Mesodermal cell (in vitro differentiated cells): ENCODE results near the gene C18orf63.
A peak's percentile ranks its signal among the peaks of the same experiment; 100 is the strongest.

ENCODE experiments used
- H3K27ac ChIP-seq: 2 replicates; pipeline ENCODE4 v1.7.0; 2013; ENCODE audit warnings: mild to moderate bottlenecking, low read depth, low read length, moderate library complexity; ENCODE audit not compliant: severe bottlenecking
- H3K36me3 ChIP-seq: 2 replicates; pipeline ENCODE4 v1.7.1; 2013; ENCODE audit warnings: mild to moderate bottlenecking, low read length, moderate library complexity; ENCODE audit not compliant: control insufficient read depth, insufficient read depth
- H3K4me1 ChIP-seq: one replicate; pipeline ENCODE4 v1.7.1; 2013; ENCODE audit warnings: mild to moderate bottlenecking, low read length; ENCODE audit not compliant: insufficient read depth, control insufficient read depth, poor library complexity, severe bottlenecking
- H3K4me3 ChIP-seq: 2 replicates; pipeline ENCODE4 v1.7.0; 2013; ENCODE audit warnings: low read length, control low read depth, mild to moderate bottlenecking; ENCODE audit not compliant: insufficient read depth, poor library complexity, severe bottlenecking; ENCODE audit errors: extremely low read depth
- H3K9me3 ChIP-seq: 2 replicates; pipeline ENCODE4 v1.7.1; 2013; ENCODE audit warnings: mild to moderate bottlenecking, low read length, moderate library complexity; ENCODE audit not compliant: control insufficient read depth
- WGBS, 2 experiments: methylation state at CpG; one replicate each; pipeline ENCODE4 v1.1.5; 2013; ENCODE audit warnings: missing lambda C conversion rate in 2 of 2; ENCODE audit not compliant: insufficient coverage in 2 of 2; 5-methylcytosine and 5-hydroxymethylcytosine counted together

The C18orf63 gene

DNA sequence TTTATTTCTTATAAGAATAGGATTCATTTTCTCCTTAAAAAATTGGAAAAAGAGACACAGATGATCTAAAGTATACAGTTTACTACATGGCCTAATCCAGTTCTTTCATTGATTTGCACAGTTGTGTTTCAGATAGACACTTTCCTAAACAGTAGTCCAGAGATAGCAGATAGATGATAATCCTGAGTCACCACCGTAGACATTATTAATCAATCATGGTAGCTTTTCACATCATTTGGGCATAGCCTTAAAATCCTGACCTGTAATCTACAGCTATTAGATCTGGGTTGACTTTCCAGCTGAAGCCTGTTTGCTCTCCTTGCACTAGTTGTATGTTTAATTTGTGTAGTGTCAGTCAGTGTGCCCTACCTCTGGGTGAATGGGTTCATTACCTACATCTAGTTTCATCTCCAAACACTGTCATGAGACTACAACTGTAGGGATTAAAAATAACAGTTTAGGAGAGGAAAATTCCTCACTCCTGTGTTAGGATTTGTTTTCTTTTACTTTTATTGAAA lies 14.1 kb downstream of the C18orf63 start:
- Histone ChIP-seq H3K9me3 (no peaks in the 10 kb centered on the region), H3K4me1 (peaks cover 3% of the 10 kb centered on the region), H3K36me3 (no peaks in the 10 kb centered on the region), H3K4me3 (no peak overlapping the region), H3K27ac (no peak overlapping the region)
- WGBS, 2 experiments = 100% methylated on average over 1 of the region's 1 CpG; no CpG with 5 or more reads in 1 of the 2 experiments

DNA sequence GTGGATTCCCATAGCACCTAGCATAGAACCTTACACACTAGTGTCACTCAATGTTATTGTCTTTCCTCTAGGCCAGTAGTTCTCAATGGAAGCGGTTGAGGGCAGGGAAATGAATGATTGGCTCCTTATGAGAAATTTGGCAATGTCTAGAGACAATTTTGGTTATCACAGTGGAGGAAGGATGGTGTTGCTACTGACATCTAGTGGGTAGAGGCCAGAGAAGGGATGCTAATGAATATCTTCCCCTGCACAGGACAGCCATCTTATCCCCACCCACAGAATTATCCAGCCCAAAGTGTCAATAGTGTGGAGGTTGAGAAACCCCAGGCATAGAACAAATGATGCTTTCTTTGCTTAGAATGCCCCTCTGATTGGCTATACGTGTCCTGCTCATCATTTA lies 15.8 kb downstream of the C18orf63 start:
- no peak overlapping the region for H3K27ac ChIP-seq
- H3K9me3 ChIP-seq = no peaks in the 10 kb centered on the region
- no peaks in the 10 kb centered on the region for H3K4me1 ChIP-seq
- no peak overlapping the region for H3K4me3 ChIP-seq
- WGBS, 2 experiments = 69% methylated on average over 2 of the region's 2 CpGs; no CpG with 5 or more reads in 1 of the 2 experiments
- H3K36me3 ChIP-seq = no peaks in the 10 kb centered on the region

GRCh38 chr18:74333091-74333490 lies 17.5 kb downstream of the C18orf63 start:
- no peaks in the 10 kb centered on the region for H3K4me1 ChIP-seq
- no peaks in the 10 kb centered on the region for H3K36me3 ChIP-seq
- H3K4me3 ChIP-seq = no peak overlapping the region
- no CpG with 5 or more reads among the region's 1 CpG for WGBS, 2 experiments
- H3K27ac ChIP-seq = no peak overlapping the region
- H3K9me3 ChIP-seq = no peaks in the 10 kb centered on the region

- no peak overlapping the region for H3K4me3 ChIP-seq
- no peaks in the 10 kb centered on the region for H3K36me3 ChIP-seq
- no peaks in the 10 kb centered on the region for H3K4me1 ChIP-seq
- H3K9me3 ChIP-seq = no peaks in the 10 kb centered on the region
- H3K27ac ChIP-seq = peak overlapping the region; percentile 4
Observed at GRCh38 chr18:74334242-74334893, 18.7 kb downstream of the C18orf63 start.

DNA sequence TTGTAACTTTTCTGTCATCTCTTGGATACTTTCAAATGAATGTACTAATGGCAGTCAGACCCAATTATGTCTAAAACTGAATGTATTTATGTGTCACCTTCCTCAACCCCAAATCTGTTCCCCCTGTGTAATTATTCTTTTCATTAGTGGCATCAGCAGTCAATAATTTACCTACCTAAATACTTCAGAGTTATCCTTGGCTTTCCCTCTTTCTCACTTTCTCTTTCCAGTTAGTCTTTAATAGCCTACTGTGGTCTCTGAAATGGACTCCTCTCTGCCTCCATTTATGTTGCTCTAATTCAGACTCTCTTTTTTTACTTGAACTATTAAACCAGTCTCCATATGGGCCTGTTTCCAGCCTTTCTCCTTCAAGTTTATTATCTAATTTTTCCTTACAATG lies 21.0 kb downstream of the C18orf63 start:
- no peak overlapping the region for H3K27ac ChIP-seq
- H3K9me3 ChIP-seq = no peaks in the 10 kb centered on the region
- H3K4me3 ChIP-seq = no peak overlapping the region
- H3K4me1 ChIP-seq = no peaks in the 10 kb centered on the region
- no peaks in the 10 kb centered on the region for H3K36me3 ChIP-seq

DNA sequence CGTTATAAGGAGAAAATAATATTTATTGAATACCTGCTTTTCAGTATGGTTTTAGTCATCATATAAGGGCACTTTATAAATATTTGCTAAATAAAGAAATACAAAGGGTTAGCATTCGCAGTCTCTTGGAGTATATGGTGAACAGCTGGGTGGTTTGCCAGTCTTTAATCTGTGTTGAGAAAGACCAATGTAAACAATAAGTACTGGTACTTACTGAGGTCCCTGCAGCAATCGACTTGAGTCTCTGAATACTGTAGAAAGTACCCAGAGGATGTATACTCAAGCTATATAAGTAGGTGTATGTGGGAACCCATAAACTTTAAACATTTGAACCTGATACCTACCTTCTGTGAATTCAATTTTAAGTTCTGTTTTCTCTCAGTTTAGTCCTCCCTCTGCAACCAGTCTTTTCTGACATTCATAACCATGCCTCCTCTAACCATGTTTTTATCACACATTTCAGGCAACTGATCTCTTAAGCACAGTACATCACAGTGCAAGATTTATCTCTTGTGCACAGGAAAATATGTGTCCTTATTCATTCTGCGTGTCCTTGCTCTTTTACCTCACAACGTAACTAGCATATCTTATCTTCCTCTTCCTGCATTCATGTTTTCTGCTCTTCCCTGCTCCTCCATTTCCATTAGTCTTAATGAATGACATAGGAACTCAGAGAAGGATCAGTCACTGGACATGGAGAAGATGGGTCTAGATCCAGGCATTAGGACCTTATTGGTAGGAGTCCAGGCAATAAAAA lies 21.7 kb downstream of the C18orf63 start:
- Histone ChIP-seq H3K9me3 (no peaks in the 10 kb centered on the region), H3K4me1 (no peaks in the 10 kb centered on the region), H3K4me3 (no peak overlapping the region), H3K27ac (no peak overlapping the region), H3K36me3 (no peaks in the 10 kb centered on the region)
- WGBS, 2 experiments = 100% methylated on average over 2 of the region's 5 CpGs

DNA sequence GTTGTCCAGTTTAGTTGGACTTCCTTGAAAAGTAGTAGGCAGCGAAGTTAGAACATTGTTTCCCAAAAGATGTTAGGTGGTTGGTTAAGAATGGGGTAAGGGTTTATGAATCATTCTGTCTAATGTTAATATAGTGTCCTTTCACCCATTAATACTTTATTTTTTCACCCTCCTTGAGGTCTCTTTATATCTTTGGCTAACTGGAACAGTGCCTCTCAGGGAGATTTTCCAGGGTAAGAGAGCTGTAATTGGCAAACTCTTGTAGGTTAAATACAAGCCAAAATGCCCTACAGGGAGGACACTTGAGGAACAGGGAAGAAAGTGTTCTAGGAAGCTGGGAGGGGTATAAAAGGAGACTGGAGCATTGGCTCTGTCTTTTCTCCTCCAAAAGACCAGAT lies 22.3 kb downstream of the C18orf63 start:
- no peaks in the 10 kb centered on the region for H3K36me3 ChIP-seq
- no peak overlapping the region for H3K27ac ChIP-seq
- H3K4me3 ChIP-seq = no peak overlapping the region
- no peaks in the 10 kb centered on the region for H3K4me1 ChIP-seq
- H3K9me3 ChIP-seq = no peaks in the 10 kb centered on the region
- WGBS, 2 experiments = no CpG with 5 or more reads among the region's 1 CpG

- no peaks in the 10 kb centered on the region for H3K4me1 ChIP-seq
- H3K36me3 ChIP-seq = no peaks in the 10 kb centered on the region
- no peak overlapping the region for H3K4me3 ChIP-seq
- no peak overlapping the region for H3K27ac ChIP-seq
- no peaks in the 10 kb centered on the region for H3K9me3 ChIP-seq
- no CpG with 5 or more reads among the region's 4 CpGs for WGBS, 2 experiments
Observed at GRCh38 chr18:74342416-74343043, 26.9 kb downstream of the C18orf63 start.

DNA sequence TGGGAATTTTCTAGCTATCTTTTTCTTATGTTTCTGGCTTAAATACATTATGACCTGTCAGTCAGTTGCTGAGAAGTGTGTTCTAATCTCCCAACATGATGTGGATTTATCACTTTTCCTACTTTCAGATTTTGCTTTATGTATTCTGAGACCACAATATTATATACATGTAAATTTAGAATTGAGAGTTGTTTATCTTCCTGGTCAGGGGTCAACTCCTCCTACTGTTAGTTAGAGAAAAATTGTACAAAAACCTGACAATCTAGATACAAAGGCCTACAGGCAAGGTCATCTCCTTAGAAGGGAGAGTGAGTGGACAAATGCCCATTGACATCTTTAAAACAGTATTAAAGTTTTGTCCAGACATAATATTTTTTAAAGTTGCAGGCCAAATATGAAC lies 30.6 kb downstream of the C18orf63 start:
- no peaks in the 10 kb centered on the region for H3K9me3 ChIP-seq
- no peak overlapping the region for H3K4me3 ChIP-seq
- H3K27ac ChIP-seq = no peak overlapping the region
- H3K4me1 ChIP-seq = no peaks in the 10 kb centered on the region
- no peaks in the 10 kb centered on the region for H3K36me3 ChIP-seq

DNA sequence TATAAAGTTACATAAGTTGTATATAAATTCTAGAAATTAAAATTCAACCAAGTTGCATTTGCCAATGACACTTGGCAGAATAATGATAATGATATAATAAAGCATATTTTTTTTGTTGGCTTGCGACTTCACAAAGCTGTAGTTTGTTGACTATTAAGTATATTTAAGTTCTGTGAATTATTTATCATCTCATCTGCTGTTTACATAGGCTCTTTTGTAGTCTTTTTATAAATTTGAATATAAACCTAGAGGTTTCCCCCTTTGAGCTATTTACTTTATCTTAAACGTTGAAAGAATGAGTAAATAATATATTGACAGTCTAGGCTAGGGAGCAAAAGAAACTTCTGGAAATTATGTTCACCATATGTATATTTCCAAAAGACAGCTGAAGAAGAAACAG lies 32.9 kb downstream of the C18orf63 start:
- no peak overlapping the region for H3K4me3 ChIP-seq
- no peaks in the 10 kb centered on the region for H3K9me3 ChIP-seq
- H3K4me1 ChIP-seq = no peaks in the 10 kb centered on the region
- no peak overlapping the region for H3K27ac ChIP-seq
- WGBS, 2 experiments = no CpG with 5 or more reads among the region's 2 CpGs
- H3K36me3 ChIP-seq = no peaks in the 10 kb centered on the region

DNA sequence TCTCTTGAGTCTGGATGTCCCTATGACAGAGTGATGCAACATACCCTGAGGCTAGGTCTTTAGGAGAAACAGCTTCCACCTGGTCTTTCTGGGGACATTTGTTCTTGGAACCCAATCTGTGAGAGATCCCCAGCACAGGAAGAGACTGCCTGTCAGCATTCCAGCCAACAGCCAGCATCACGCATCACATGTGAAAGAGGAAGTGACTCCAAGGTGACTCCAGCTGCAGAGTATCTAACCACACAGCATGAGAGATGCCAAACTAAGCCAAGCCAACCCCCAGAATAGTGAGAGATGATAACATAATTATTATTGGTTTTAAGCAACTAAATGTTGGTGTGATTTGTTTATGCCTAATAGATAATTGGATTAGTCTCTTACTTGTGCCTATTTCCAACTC lies 35.7 kb downstream of the C18orf63 start:
- no CpG with 5 or more reads among the region's 1 CpG for WGBS, 2 experiments
- H3K27ac ChIP-seq = no peak overlapping the region
- no peaks in the 10 kb centered on the region for H3K36me3 ChIP-seq
- no peaks in the 10 kb centered on the region for H3K9me3 ChIP-seq
- H3K4me3 ChIP-seq = no peak overlapping the region
- H3K4me1 ChIP-seq = no peaks in the 10 kb centered on the region
